ENCODE measurements around the gene HIF1A.
A peak's percentile ranks its signal among the peaks of the same experiment; 100 is the strongest.

The HIF1A gene

GRCh38 chr14:61661471-61662400, 33.6 kb upstream of the HIF1A start:
- in situ Hi-C loops (cut with MboI; ENCODE audit: low sequenced_read_pairs, unreplicated experiment), result no loop called here
- no peak for TF ChIP-seq CTCF (IDR thresholded peaks at IDR 0.05; ENCODE audit: borderline replicate concordance, control extremely low read depth, extremely low read depth, insufficient read depth, missing control alignments)
- no peak for DNase-seq (ENCODE audit: low spot score)

- in situ Hi-C loops (cut with MboI; ENCODE audit: low sequenced_read_pairs, unreplicated experiment), result no loop called here
- no peak for TF ChIP-seq CTCF (IDR thresholded peaks at IDR 0.05; ENCODE audit: borderline replicate concordance, control extremely low read depth, extremely low read depth, insufficient read depth, missing control alignments)
- DNase-seq (ENCODE audit: low spot score), result peak; percentile 56
Observed at GRCh38 chr14:61662437-61663311, 32.6 kb upstream of the HIF1A start.

- in situ Hi-C loops (cut with MboI; ENCODE audit: low sequenced_read_pairs, unreplicated experiment), result no loop called here
- DNase-seq (ENCODE audit: low spot score), result peak; percentile 34
- TF ChIP-seq CTCF (IDR thresholded peaks at IDR 0.05; ENCODE audit: borderline replicate concordance, control extremely low read depth, extremely low read depth, insufficient read depth, missing control alignments), result no peak
Observed at GRCh38 chr14:61663312-61663979, 31.9 kb upstream of the HIF1A start.

- DNase-seq (ENCODE audit: low spot score), result no peak
- in situ Hi-C loops (cut with MboI; ENCODE audit: low sequenced_read_pairs, unreplicated experiment), result no loop called here
- no peak for TF ChIP-seq CTCF (IDR thresholded peaks at IDR 0.05; ENCODE audit: borderline replicate concordance, control extremely low read depth, extremely low read depth, insufficient read depth, missing control alignments)
Observed at GRCh38 chr14:61668282-61668681, 27.0 kb upstream of the HIF1A start.

- in situ Hi-C loops (cut with MboI; ENCODE audit: low sequenced_read_pairs, unreplicated experiment), result no loop called here
- no peak for DNase-seq (ENCODE audit: low spot score)
- TF ChIP-seq CTCF (IDR thresholded peaks at IDR 0.05; ENCODE audit: borderline replicate concordance, control extremely low read depth, extremely low read depth, insufficient read depth, missing control alignments), result no peak
Observed at GRCh38 chr14:61670576-61670975, 24.7 kb upstream of the HIF1A start.

GRCh38 chr14:61671082-61671481, 24.2 kb upstream of the HIF1A start:
- TF ChIP-seq CTCF (IDR thresholded peaks at IDR 0.05; ENCODE audit: borderline replicate concordance, control extremely low read depth, extremely low read depth, insufficient read depth, missing control alignments), result no peak
- peak; percentile 46 for DNase-seq (ENCODE audit: low spot score)
- in situ Hi-C loops (cut with MboI; ENCODE audit: low sequenced_read_pairs, unreplicated experiment), result no loop called here

All from GM13976 (cell line).